Sigmoid colon (tissue), 7 donors: ENCODE results near the gene FECH. TPM values are rescaled to one million over a fixed set of nuclear protein-coding genes. Genes with fewer than 3 reads are reported as not detected.
A peak's percentile ranks its signal among the peaks of the same experiment; 100 is the strongest.

ENCODE experiments used
- DNase-seq: peaks from one replicate; pipeline ENCODE4 v3.0.0-alpha.2; 2019
- H3K27ac ChIP-seq, 4 donors: fragments of 200-600 bp; sonication (generic); one replicate each; pipeline ENCODE4 v1.5.1; 2016 to 2019; ENCODE audit warnings: mild to moderate bottlenecking in 1 of 4
- H3K27me3 ChIP-seq, 3 donors: fragments of 200-600 bp; sonication (generic); one replicate each; pipeline ENCODE4 v1.5.1; 2019; ENCODE audit warnings: mild to moderate bottlenecking in 1 of 3
- H3K36me3 ChIP-seq, 4 donors: fragments of 200-600 bp; sonication (generic); one replicate each; pipeline ENCODE4 v1.5.1; 2016 to 2019
- H3K4me1 ChIP-seq, 4 donors: fragments of 200-600 bp; sonication (generic); one replicate each; pipeline ENCODE4 v1.5.1; 2017 to 2019
- H3K4me3 ChIP-seq, 4 donors: fragments of 200-600 bp; sonication (generic); one replicate each; pipeline ENCODE4 v1.5.1; 2017 to 2019; ENCODE audit warnings: mild to moderate bottlenecking in 2 of 4, moderate library complexity in 1 of 4
- H3K9me3 ChIP-seq, 4 donors: fragments of 200-600 bp in 3 of 4; sonication (generic) in 3 of 4; one replicate each; pipeline versions ENCODE4 v1.5.1 to v1.6.1; 2013 to 2019
- EP300 ChIP-seq, 4 donors: sonication (generic); formaldehyde crosslinking; IDR thresholded peaks; one replicate each; pipeline ENCODE4 v1.6.1; 2017; ENCODE audit warnings: antibody characterized with exemption in 4 of 4
- POLR2A ChIP-seq, 2 donors: fragments of 450-650 bp; IDR thresholded peaks; one replicate each; pipeline ENCODE4 v1.6.1; 2016; ENCODE audit warnings: antibody characterized with exemption in 2 of 2, mild to moderate bottlenecking in 2 of 2, moderate library complexity in 2 of 2
- POLR2AphosphoS5 ChIP-seq, 4 donors: sonication (generic); formaldehyde crosslinking; IDR thresholded peaks; one replicate each; pipeline ENCODE4 v1.6.1; 2017; ENCODE audit warnings: antibody characterized with exemption in 4 of 4
- WGBS, 2 donors: extraction: QIAGEN DNeasy Blood & Tissue Kit; methylation state at CpG; one replicate each; pipeline ENCODE4 v1.1.7; 2013; 5-methylcytosine and 5-hydroxymethylcytosine counted together
- intact Hi-C: fragments of 100-400 bp; cut with DNase I; formaldehyde crosslinking; loops from one replicate; pipeline ENCODE4 v1.15.1; 2023
- polyA plus RNA-seq, 3 donors: library from polyadenylated mRNA; stranded (reverse); fragments of 200-250 nt; gene quantifications; one replicate each; pipeline ENCODE4 v1.2.3, GENCODE V29; 2013
- total RNA-seq, 4 donors: library from RNA; depleted of rRNA; stranded (reverse); fragments of >200 nt; gene quantifications; one replicate each; pipeline ENCODE4 v1.1.0, GENCODE V29; 2016
- TF ChIP-seq, protein P1 (sequence below), 4 experiments: fragments of 450-650 bp in 3 of 4; fragments of 200-600 bp in 1 of 4; IDR thresholded peaks; one replicate each; pipeline ENCODE4 v1.5.1; 2016 to 2019; ENCODE audit warnings: antibody characterized with exemption in 4 of 4, mild to moderate bottlenecking in 3 of 4, moderate library complexity in 2 of 4
- donor health status: healthy with polysubstance abuse.
- donor health status: Bipolar disorder and iron deficiency.
- donor health status: healthy.

The FECH gene
- total and polyA plus RNA-seq, 7 donors, result 7.8 to 64.6 (median 30.0) TPM

DNA sequence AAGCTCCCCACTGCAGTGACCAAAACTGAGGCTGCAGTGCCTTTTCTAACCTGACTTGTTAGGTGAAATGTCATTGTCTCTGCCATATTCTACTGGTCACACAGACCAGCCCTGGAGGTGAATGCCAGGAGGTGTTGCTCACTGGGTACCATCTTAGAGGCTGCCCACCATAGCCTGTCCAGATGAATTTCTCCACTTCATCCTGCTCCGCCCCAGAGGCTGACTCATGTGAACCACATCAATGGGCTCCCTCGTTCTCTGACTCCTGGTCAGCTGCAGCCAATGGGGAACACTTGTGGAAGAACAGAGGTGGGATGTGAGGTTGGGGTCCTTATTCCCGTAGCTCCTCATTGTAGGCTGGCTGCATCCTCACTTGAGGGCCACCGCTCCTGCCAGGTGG lies 38.5 kb upstream of the FECH start:
- Histone ChIP-seq H3K4me3 (no peak overlapping the region), H3K27me3 (no peaks in the 10 kb centered on the region), H3K36me3 (peaks cover 0 to under 1% (median 0%) of the 10 kb centered on the region in 4 donors), H3K4me1 (peaks cover 0 to 18% (median 12%) of the 10 kb centered on the region in 4 donors), H3K9me3 (no peaks in the 10 kb centered on the region), H3K27ac (no peak overlapping the region)
- TF ChIP-seq POLR2AphosphoS5 (IDR thresholded peaks at IDR 0.05) (no peak), EP300 (IDR thresholded peaks at IDR 0.05) (no peak), POLR2A (IDR thresholded peaks at IDR 0.05) (no peak)
- TF ChIP-seq, protein P1, sequence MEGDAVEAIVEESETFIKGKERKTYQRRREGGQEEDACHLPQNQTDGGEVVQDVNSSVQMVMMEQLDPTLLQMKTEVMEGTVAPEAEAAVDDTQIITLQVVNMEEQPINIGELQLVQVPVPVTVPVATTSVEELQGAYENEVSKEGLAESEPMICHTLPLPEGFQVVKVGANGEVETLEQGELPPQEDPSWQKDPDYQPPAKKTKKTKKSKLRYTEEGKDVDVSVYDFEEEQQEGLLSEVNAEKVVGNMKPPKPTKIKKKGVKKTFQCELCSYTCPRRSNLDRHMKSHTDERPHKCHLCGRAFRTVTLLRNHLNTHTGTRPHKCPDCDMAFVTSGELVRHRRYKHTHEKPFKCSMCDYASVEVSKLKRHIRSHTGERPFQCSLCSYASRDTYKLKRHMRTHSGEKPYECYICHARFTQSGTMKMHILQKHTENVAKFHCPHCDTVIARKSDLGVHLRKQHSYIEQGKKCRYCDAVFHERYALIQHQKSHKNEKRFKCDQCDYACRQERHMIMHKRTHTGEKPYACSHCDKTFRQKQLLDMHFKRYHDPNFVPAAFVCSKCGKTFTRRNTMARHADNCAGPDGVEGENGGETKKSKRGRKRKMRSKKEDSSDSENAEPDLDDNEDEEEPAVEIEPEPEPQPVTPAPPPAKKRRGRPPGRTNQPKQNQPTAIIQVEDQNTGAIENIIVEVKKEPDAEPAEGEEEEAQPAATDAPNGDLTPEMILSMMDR (IDR thresholded peaks at IDR 0.05), result no peak
- 84% methylated on average over 4 of the region's 4 CpGs for WGBS, 2 donors
- intact Hi-C loops, result loop anchor here (5.0 kb wide), 2 partner anchors 38 to 422 kb away; partner anchors contain the start of gene FECH
- DNase-seq, result no peak

DNA sequence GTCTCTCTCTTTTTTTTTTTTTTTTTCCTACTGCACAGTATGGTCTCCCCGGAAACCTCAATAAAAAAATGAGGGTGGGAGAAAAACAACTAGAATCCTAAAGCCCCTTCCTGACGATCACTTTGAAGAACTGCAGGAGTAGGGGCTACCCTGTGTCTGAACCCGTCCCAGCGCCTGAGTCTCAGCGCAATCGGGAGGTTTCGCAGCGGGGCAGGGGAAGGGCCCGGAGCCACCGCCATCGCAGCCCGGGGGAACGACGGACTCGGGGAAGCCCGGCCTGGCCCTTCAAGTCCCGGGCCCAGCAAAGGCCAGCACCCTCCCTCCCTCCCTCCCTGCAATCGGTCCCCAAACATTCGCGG lies 34.7 kb upstream of the FECH start:
- H3K4me1 ChIP-seq, result peaks cover 0 to 26% (median 19%) of the 10 kb centered on the region in 4 donors
- no peaks in the 10 kb centered on the region for H3K27me3 ChIP-seq
- 1% methylated on average over 20 of the region's 20 CpGs for WGBS, 2 donors
- peaks cover 0 to 18% (median 7%) of the 10 kb centered on the region in 4 donors for H3K36me3 ChIP-seq
- intact Hi-C loops, result loop anchor here (5.0 kb wide), 2 partner anchors 34 to 426 kb away; partner anchors contain the start of gene FECH
- no peak for DNase-seq
- H3K27ac ChIP-seq, result peak overlapping the region; percentile 89 to 95 (median 92)
- H3K9me3 ChIP-seq, result no peaks in the 10 kb centered on the region
- H3K4me3 ChIP-seq, result peak overlapping the region; percentile 67 to 92 (median 84)
- TF ChIP-seq EP300 (IDR thresholded peaks at IDR 0.05), result no peak
- TF ChIP-seq POLR2A (IDR thresholded peaks at IDR 0.05), result no peak
- no peak for TF ChIP-seq POLR2AphosphoS5 (IDR thresholded peaks at IDR 0.05)
- TF ChIP-seq, protein P1 (IDR thresholded peaks at IDR 0.05), result no peak

DNA sequence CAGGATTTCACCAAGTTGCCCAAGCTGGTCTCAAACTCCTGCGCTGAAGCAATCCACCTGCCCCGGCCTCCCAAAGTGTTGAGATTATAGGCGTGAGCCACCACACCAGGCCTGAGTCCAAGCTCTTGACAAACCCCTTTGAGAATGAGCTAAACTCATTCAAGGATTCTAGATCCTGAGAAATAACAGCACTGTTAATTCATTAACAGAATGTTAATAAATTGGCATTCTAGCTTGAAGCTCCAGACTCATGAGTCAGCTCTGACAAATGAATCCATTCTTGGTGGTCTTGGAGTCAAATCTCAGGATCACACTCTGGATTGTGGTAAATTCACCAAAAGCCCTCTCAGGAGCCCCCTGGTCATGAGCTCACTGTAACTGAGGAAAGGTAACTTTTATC lies 33.4 kb upstream of the FECH start:
- no peak for DNase-seq
- TF ChIP-seq POLR2AphosphoS5 (IDR thresholded peaks at IDR 0.05), result no peak
- no peak for TF ChIP-seq POLR2A (IDR thresholded peaks at IDR 0.05)
- TF ChIP-seq, protein P1 (IDR thresholded peaks at IDR 0.05), result no peak
- TF ChIP-seq EP300 (IDR thresholded peaks at IDR 0.05), result no peak
- Histone ChIP-seq H3K27me3 (no peaks in the 10 kb centered on the region), H3K36me3 (peaks cover 4 to 31% (median 13%) of the 10 kb centered on the region in 4 donors), H3K4me1 (peaks cover 0 to 26% (median 19%) of the 10 kb centered on the region in 4 donors), H3K27ac (no peak overlapping the region), H3K4me3 (no peak overlapping the region), H3K9me3 (no peaks in the 10 kb centered on the region)
- WGBS, 2 donors, result 96 to 97% methylated on average over 3 of the region's 3 CpGs
- intact Hi-C loops, result loop anchor here (5.0 kb wide), 2 partner anchors 33 to 427 kb away; partner anchors contain the start of gene FECH

- Histone ChIP-seq H3K27ac (no peak overlapping the region), H3K4me3 (no peak overlapping the region), H3K36me3 (peaks cover 9 to 41% (median 22%) of the 10 kb centered on the region in 4 donors), H3K4me1 (peaks cover 0 to 26% (median 19%) of the 10 kb centered on the region in 4 donors), H3K9me3 (no peaks in the 10 kb centered on the region), H3K27me3 (no peaks in the 10 kb centered on the region)
- intact Hi-C loops, result no loop called here
- no peak for TF ChIP-seq POLR2A (IDR thresholded peaks at IDR 0.05)
- no peak for TF ChIP-seq EP300 (IDR thresholded peaks at IDR 0.05)
- TF ChIP-seq POLR2AphosphoS5 (IDR thresholded peaks at IDR 0.05), result no peak
- TF ChIP-seq, protein P1 (IDR thresholded peaks at IDR 0.05), result no peak
- no peak for DNase-seq
- 84 to 88% methylated on average over 3 of the region's 3 CpGs for WGBS, 2 donors
Measured at GRCh38 chr18:57618910-57619309, 32.4 kb upstream of the FECH start.

DNA sequence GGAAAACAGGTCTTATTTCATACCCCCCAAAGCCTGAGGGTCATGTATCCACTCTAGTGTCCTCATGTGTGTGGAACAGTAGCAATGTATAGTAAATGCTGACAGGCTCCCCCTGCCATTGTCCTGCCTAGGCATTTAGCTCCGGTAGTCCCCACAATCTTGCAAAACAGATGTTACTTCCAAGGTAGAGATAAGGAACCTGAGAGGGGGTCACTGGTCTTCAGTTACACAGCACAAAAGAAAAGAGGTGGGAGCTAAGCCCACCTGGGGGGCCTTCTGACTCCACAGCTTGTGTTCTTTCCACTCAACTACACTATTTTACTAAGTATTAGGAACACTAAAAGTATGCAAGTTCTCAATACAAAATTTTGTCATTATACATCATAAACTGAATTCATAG lies 17.4 kb upstream of the FECH start:
- H3K9me3 ChIP-seq, result no peaks in the 10 kb centered on the region
- H3K4me1 ChIP-seq, result no peaks in the 10 kb centered on the region
- no peaks in the 10 kb centered on the region for H3K27me3 ChIP-seq
- DNase-seq, result no peak
- no peak overlapping the region for H3K27ac ChIP-seq
- intact Hi-C loops, result no loop called here
- 93 to 96% methylated on average over 1 of the region's 1 CpG for WGBS, 2 donors
- peaks cover 27 to 99% (median 54%) of the 10 kb centered on the region in 4 donors for H3K36me3 ChIP-seq
- no peak overlapping the region for H3K4me3 ChIP-seq
- TF ChIP-seq, protein P1 (IDR thresholded peaks at IDR 0.05), result no peak
- TF ChIP-seq POLR2A (IDR thresholded peaks at IDR 0.05), result no peak
- no peak for TF ChIP-seq EP300 (IDR thresholded peaks at IDR 0.05)
- TF ChIP-seq POLR2AphosphoS5 (IDR thresholded peaks at IDR 0.05), result no peak
